Measurements from ENCODE around the gene GRIK4. TPM values are rescaled to one million over a fixed set of nuclear protein-coding genes. Genes with fewer than 3 reads are reported as not detected.

GRIK4 gene
- polyA plus RNA-seq, 1 of the 3 experiments (the other 2 are of a cell fraction), result 0.03 TPM

- no peak overlapping the region for H3K4me3 ChIP-seq (ENCODE audit: low read depth in 2 of 2, low read length in 1 of 2)
- H3K27ac ChIP-seq (ENCODE audit: low read depth in 2 of 2, low read length in 1 of 2), result no peak overlapping the region
- no peaks in the 10 kb centered on the region for H3K27me3 ChIP-seq (ENCODE audit: insufficient read depth)
- no peak for DNase-seq
- no peaks in the 10 kb centered on the region for H3F3A ChIP-seq (replicated peaks; ENCODE audit: insufficient read depth)
- no peak overlapping the region for H3K9ac ChIP-seq
- no peaks in the 10 kb centered on the region for H3K79me2 ChIP-seq (ENCODE audit: insufficient read depth)
- no peak overlapping the region for H3K4me2 ChIP-seq
- no peaks in the 10 kb centered on the region for H3K9me3 ChIP-seq
- no peaks in the 10 kb centered on the region for H4K20me1 ChIP-seq (ENCODE audit: insufficient read depth)
- WGBS (ENCODE audit: low lambda C conversion rate), result 54% methylated on average over 7 of the region's 7 CpGs
- H3K9me2 ChIP-seq, result no peaks in the 10 kb centered on the region
- H3K4me1 ChIP-seq (ENCODE audit: control insufficient read depth in 1 of 2, insufficient read depth in 2 of 2, low read depth in 1 of 2, low read length in 1 of 2), result peaks cover 0 to 21% of the 10 kb centered on the region in 2 experiments; a peak in 1 of 4 replicates
- CTCF ChIA-PET, result no interaction called here
- no peak overlapping the region for H2AFZ ChIP-seq (ENCODE audit: low read depth)
- no peaks in the 10 kb centered on the region for H3K36me3 ChIP-seq (replicated peaks in 1 of 2; ENCODE audit: control insufficient read depth in 1 of 2, insufficient read depth in 2 of 2, low read length in 1 of 2)
- TF ChIP-seq MEF2A (IDR thresholded peaks at IDR 0.05; ENCODE audit: borderline replicate concordance, low read depth) (no peak), SIN3A (IDR thresholded peaks at IDR 0.05; ENCODE audit: borderline replicate concordance, low read depth, low read length) (no peak), ELF1 (IDR thresholded peaks at IDR 0.05) (no peak), FOXJ3 (CRISPR knock-in tag; IDR thresholded peaks at IDR 0.05) (no peak), TCF12 (IDR thresholded peaks at IDR 0.05) (no peak), POLR2AphosphoS5 (IDR thresholded peaks at IDR 0.05; ENCODE audit: low read depth, low read length) (no peak), TEAD4 (IDR thresholded peaks at IDR 0.05; ENCODE audit: borderline replicate concordance, insufficient read depth) (no peak), IRF3 (IDR thresholded peaks at IDR 0.05; ENCODE audit: low read depth, low read length) (no peak), REST (IDR thresholded peaks at IDR 0.05; ENCODE audit: low read depth, low read length) (no peak), NFIC (IDR thresholded peaks at IDR 0.05; ENCODE audit: borderline replicate concordance) (no peak), FOXM1 (IDR thresholded peaks at IDR 0.05; ENCODE audit: low read depth) (no peak), FOSL2 (IDR thresholded peaks at IDR 0.05; ENCODE audit: borderline replicate concordance, low read depth) (no peak), RCOR1 (IDR thresholded peaks at IDR 0.05; ENCODE audit: low read length) (no peak), GABPA (IDR thresholded peaks at IDR 0.05; ENCODE audit: low read depth) (no peak), ZBTB33 (IDR thresholded peaks at IDR 0.05; ENCODE audit: borderline replicate concordance, low read depth) (no peak), CHD2 (IDR thresholded peaks at IDR 0.05; ENCODE audit: low read length, partially characterized antibody) (no peak), RFX5 (IDR thresholded peaks at IDR 0.05; ENCODE audit: low read length) (no peak)
- TF ChIP-seq, protein P1, sequence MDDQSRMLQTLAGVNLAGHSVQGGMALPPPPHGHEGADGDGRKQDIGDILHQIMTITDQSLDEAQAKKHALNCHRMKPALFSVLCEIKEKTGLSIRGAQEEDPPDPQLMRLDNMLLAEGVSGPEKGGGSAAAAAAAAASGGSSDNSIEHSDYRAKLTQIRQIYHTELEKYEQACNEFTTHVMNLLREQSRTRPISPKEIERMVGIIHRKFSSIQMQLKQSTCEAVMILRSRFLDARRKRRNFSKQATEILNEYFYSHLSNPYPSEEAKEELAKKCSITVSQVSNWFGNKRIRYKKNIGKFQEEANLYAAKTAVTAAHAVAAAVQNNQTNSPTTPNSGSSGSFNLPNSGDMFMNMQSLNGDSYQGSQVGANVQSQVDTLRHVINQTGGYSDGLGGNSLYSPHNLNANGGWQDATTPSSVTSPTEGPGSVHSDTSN (IDR thresholded peaks at IDR 0.05), result no peak
- TF ChIP-seq, protein P2, sequence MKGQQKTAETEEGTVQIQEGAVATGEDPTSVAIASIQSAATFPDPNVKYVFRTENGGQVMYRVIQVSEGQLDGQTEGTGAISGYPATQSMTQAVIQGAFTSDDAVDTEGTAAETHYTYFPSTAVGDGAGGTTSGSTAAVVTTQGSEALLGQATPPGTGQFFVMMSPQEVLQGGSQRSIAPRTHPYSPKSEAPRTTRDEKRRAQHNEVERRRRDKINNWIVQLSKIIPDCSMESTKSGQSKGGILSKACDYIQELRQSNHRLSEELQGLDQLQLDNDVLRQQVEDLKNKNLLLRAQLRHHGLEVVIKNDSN (IDR thresholded peaks at IDR 0.05; ENCODE audit: borderline replicate concordance, low read depth), result no peak
- POLR2A ChIA-PET, result no interaction called here
Measured at GRCh38 chr11:120896687-120897086, 385.1 kb downstream of the GRIK4 start.

All from SK-N-SH (cell line).